HepG2 (cell line): ENCODE results near the gene UGT1A8. TPM values are rescaled to one million over a fixed set of nuclear protein-coding genes. Genes with fewer than 3 reads are reported as not detected.

Experiments
- ARNT2 ChIP-seq: sonication (generic); formaldehyde crosslinking; IDR thresholded peaks from 2 replicates; pipeline ENCODE4 v1.8.0; 2022; ENCODE audit warnings: mild to moderate bottlenecking, low read depth, missing genetic modification reagents, moderate library complexity
- HMG20A ChIP-seq: IDR thresholded peaks from 2 replicates; pipeline ENCODE4 v1.6.1; 2016; ENCODE audit warnings: borderline replicate concordance
- KLF13 ChIP-seq: sonication (generic); formaldehyde crosslinking; IDR thresholded peaks from 2 replicates; pipeline ENCODE4 v1.4.0; 2020; ENCODE audit warnings: mild to moderate bottlenecking, missing genetic modification reagents
- MED8 ChIP-seq: sonication (generic); formaldehyde crosslinking; IDR thresholded peaks from 2 replicates; pipeline ENCODE4 v1.8.1; 2023; ENCODE audit warnings: mild to moderate bottlenecking, missing genetic modification reagents; ENCODE audit not compliant: insufficient replicate concordance
- MLXIP ChIP-seq: sonication (generic); formaldehyde crosslinking; IDR thresholded peaks from 2 replicates; pipeline ENCODE4 v1.9.0; 2021; ENCODE audit warnings: missing genetic modification reagents, borderline replicate concordance
- MYC ChIP-seq: sonication (generic); formaldehyde crosslinking; IDR thresholded peaks from 2 replicates; pipeline ENCODE4 v1.9.0; 2021; ENCODE audit warnings: missing genetic modification reagents, borderline replicate concordance
- PCBP1 ChIP-seq: fragments of 200-400 bp; formaldehyde crosslinking; IDR thresholded peaks from 2 replicates; pipeline ENCODE4 v1.6.1; 2017; ENCODE audit warnings: mild to moderate bottlenecking, low read depth, low read length, borderline replicate concordance
- RBAK ChIP-seq: sonication (generic); formaldehyde crosslinking; IDR thresholded peaks from 2 replicates; pipeline ENCODE4 v1.5.1; 2020; ENCODE audit warnings: mild to moderate bottlenecking, missing genetic modification reagents
- SCMH1 ChIP-seq: sonication (generic); formaldehyde crosslinking; IDR thresholded peaks from 2 replicates; pipeline ENCODE4 v1.9.0; 2021; ENCODE audit warnings: missing genetic modification reagents, mild to moderate bottlenecking, borderline replicate concordance
- ZBTB1 ChIP-seq: sonication (generic); formaldehyde crosslinking; IDR thresholded peaks from 2 replicates; pipeline ENCODE4 v1.4.0; 2020; ENCODE audit warnings: missing genetic modification reagents, borderline replicate concordance
- ZBTB2 ChIP-seq: sonication (generic); formaldehyde crosslinking; IDR thresholded peaks from 2 replicates; pipeline ENCODE4 v1.8.0; 2022; ENCODE audit warnings: low read depth, missing genetic modification reagents
- ZMYM2 ChIP-seq: sonication (generic); formaldehyde crosslinking; IDR thresholded peaks from 2 replicates; pipeline ENCODE4 v1.8.0; 2022; ENCODE audit warnings: mild to moderate bottlenecking, missing genetic modification reagents
- ZNF317 ChIP-seq: sonication (generic); formaldehyde crosslinking; IDR thresholded peaks from 2 replicates; pipeline ENCODE4 v1.5.0; 2020; ENCODE audit warnings: mild to moderate bottlenecking, missing genetic modification reagents
- polyA plus RNA-seq, 8 experiments: library from polyadenylated mRNA; depleted of rRNA in 3 of 8; stranded (reverse) in 7 of 8; unstranded in 1 of 8; fragments of >200 nt; fragmentation: Illumina TruSeq in 4 of 8; extraction: Trizol in 4 of 8; gene quantifications; 2 replicates each; pipeline versions ENCODE4 v1.2.1 to v1.2.3, GENCODE V29; 2011 to 2016; ENCODE audit warnings: low read depth in 4 of 8, missing spikeins in 1 of 8, mixed read lengths in 1 of 8; ENCODE audit not compliant: insufficient read depth in 1 of 8
- total RNA-seq, 5 experiments: library from RNA; depleted of rRNA; stranded (reverse); fragments of >200 nt; fragmentation: Illumina TruSeq; extraction: Trizol; gene quantifications; 2 replicates each; pipeline ENCODE4 v1.2.3, GENCODE V29; 2016; ENCODE audit warnings: low read depth in 1 of 5

Gene UGT1A8
- total and polyA plus RNA-seq, 2 of the 13 experiments (the other 11 are each of a cell fraction or from before 2014, with no cell fraction given) = not detected

GRCh38 chr2:233799716-233800115, 182.3 kb downstream of the UGT1A8 start (continued):
- TF ChIP-seq MLXIP (CRISPR knock-in tag) (no peak), RBAK (no peak), SCMH1 (CRISPR knock-in tag) (no peak), MED8 (CRISPR knock-in tag) (no peak), ZBTB2 (no peak), ARNT2 (CRISPR knock-in tag) (no peak), ZBTB1 (CRISPR knock-in tag) (no peak), PCBP1 (no peak), MYC (no peak), ZNF317 (no peak), ZMYM2 (no peak), HMG20A (CRISPR knock-in tag) (no peak), KLF13 (CRISPR knock-in tag) (no peak)
